ENCODE results near the gene LCORL. TPM values are rescaled to one million over a fixed set of nuclear protein-coding genes. Genes with fewer than 3 reads are reported as not detected.

The LCORL gene
- total and polyA plus RNA-seq, 2 experiments from 2014 or later, result 21.0 to 28.7 TPM

- H3K36me3 Mint-ChIP-seq (ENCODE audit: low read depth), result peaks cover 75% of the 10 kb centered on the region
- Histone ChIP-seq H3F3A (replicated peaks; ENCODE audit: low read depth) (no peaks in the 10 kb centered on the region), H3K27me3 (ENCODE audit: insufficient read depth) (no peaks in the 10 kb centered on the region), H2AFZ (no peak overlapping the region), H4K20me1 (replicated peaks; ENCODE audit: insufficient read depth) (peaks cover 66% of the 10 kb centered on the region), H3K27ac (ENCODE audit: low read depth) (no peak overlapping the region), H3K4me3 (no peak overlapping the region), H3K4me2 (no peak overlapping the region), H3K79me2 (replicated peaks; ENCODE audit: insufficient read depth) (peaks cover 85% of the 10 kb centered on the region), H3K9me2 (ENCODE audit: insufficient read depth) (no peaks in the 10 kb centered on the region), H3K4me1 (ENCODE audit: insufficient read depth) (peaks cover 22% of the 10 kb centered on the region), H3K36me3 (ENCODE audit: insufficient read depth) (peaks cover 47% of the 10 kb centered on the region)
- H3K4me3 Mint-ChIP-seq, result no peak overlapping the region
- no peaks in the 10 kb centered on the region for H3K9me3 Mint-ChIP-seq
- H3K27ac Mint-ChIP-seq, result no peak overlapping the region
- ATAC-seq (no peak), DNase-seq (ENCODE audit: low spot score) (no peak)
- TF ChIP-seq, protein P1, sequence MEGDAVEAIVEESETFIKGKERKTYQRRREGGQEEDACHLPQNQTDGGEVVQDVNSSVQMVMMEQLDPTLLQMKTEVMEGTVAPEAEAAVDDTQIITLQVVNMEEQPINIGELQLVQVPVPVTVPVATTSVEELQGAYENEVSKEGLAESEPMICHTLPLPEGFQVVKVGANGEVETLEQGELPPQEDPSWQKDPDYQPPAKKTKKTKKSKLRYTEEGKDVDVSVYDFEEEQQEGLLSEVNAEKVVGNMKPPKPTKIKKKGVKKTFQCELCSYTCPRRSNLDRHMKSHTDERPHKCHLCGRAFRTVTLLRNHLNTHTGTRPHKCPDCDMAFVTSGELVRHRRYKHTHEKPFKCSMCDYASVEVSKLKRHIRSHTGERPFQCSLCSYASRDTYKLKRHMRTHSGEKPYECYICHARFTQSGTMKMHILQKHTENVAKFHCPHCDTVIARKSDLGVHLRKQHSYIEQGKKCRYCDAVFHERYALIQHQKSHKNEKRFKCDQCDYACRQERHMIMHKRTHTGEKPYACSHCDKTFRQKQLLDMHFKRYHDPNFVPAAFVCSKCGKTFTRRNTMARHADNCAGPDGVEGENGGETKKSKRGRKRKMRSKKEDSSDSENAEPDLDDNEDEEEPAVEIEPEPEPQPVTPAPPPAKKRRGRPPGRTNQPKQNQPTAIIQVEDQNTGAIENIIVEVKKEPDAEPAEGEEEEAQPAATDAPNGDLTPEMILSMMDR (conservative IDR thresholded peaks at IDR 0.05; ENCODE audit: low read depth in 2 of 2), result no peak
- TF ChIP-seq, protein P2, sequence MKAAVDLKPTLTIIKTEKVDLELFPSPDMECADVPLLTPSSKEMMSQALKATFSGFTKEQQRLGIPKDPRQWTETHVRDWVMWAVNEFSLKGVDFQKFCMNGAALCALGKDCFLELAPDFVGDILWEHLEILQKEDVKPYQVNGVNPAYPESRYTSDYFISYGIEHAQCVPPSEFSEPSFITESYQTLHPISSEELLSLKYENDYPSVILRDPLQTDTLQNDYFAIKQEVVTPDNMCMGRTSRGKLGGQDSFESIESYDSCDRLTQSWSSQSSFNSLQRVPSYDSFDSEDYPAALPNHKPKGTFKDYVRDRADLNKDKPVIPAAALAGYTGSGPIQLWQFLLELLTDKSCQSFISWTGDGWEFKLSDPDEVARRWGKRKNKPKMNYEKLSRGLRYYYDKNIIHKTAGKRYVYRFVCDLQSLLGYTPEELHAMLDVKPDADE (IDR thresholded peaks at IDR 0.05), result no peak
- TF ChIP-seq EZH2phosphoT487 (IDR thresholded peaks at IDR 0.05; ENCODE audit: unreplicated experiment) (no peak), ZNF114 (CRISPR knock-in tag; IDR thresholded peaks at IDR 0.05) (no peak), POLR2AphosphoS5 (IDR thresholded peaks at IDR 0.05; ENCODE audit: low read depth) (no peak), STAT1 (IDR thresholded peaks at IDR 0.05; ENCODE audit: unreplicated experiment) (no peak), ZNF331 (CRISPR knock-in tag; IDR thresholded peaks at IDR 0.05; ENCODE audit: low read depth) (no peak), JUNB (IDR thresholded peaks at IDR 0.05; ENCODE audit: unreplicated experiment) (no peak), NANOG (IDR thresholded peaks at IDR 0.05; ENCODE audit: borderline replicate concordance) (no peak), CREB1 (CRISPR knock-in tag; IDR thresholded peaks at IDR 0.05; ENCODE audit: low read depth) (no peak)
- peaks cover 4% of the 10 kb centered on the region for H3K27me3 Mint-ChIP-seq (ENCODE audit: insufficient read depth, low read depth, poor library complexity)
- peaks cover 21% of the 10 kb centered on the region for H3K4me1 Mint-ChIP-seq
Observed at GRCh38 chr4:17805580-17806155, 215.9 kb downstream of the LCORL start.

DNA sequence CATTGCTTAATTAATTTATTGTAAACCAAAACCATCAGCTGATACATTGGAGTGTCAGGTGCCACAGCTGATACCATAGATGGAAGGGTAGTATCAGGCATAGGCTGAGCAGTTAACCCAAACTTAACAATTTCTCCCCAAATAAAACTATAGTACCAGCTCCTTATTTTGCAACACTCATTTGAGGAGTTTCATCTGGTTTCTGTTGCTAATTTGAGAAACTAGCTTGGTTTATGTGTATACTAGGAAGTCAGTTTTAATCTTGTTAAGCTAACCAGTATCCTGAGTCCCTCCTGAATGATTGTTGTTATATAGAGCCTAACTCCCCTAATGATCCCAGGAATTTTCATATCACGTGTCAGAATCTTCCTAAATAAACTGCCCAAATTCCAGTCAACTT lies 223.7 kb downstream of the LCORL start:
- peaks cover 24% of the 10 kb centered on the region; the same call in 1 of the 2 replicates for H3K36me3 ChIP-seq (ENCODE audit: insufficient read depth)
- H3K4me2 ChIP-seq, result no peak overlapping the region
- H3K4me1 ChIP-seq (ENCODE audit: insufficient read depth), result no peaks in the 10 kb centered on the region
- Mint-ChIP-seq H3K27me3 (ENCODE audit: insufficient read depth, low read depth, poor library complexity) (peaks cover 4% of the 10 kb centered on the region), H3K27ac (no peak overlapping the region), H3K4me1 (no peaks in the 10 kb centered on the region), H3K4me3 (no peak overlapping the region), H3K9me3 (no peaks in the 10 kb centered on the region), H3K36me3 (ENCODE audit: low read depth) (peaks cover 33% of the 10 kb centered on the region)
- ATAC-seq (no peak), DNase-seq (ENCODE audit: low spot score) (no peak)
- H3K9me2 ChIP-seq (ENCODE audit: insufficient read depth), result no peaks in the 10 kb centered on the region
- no peak overlapping the region for H3K4me3 ChIP-seq
- TF ChIP-seq POLR2AphosphoS5 (IDR thresholded peaks at IDR 0.05; ENCODE audit: low read depth) (no peak), STAT1 (IDR thresholded peaks at IDR 0.05; ENCODE audit: unreplicated experiment) (no peak), CREB1 (CRISPR knock-in tag; IDR thresholded peaks at IDR 0.05; ENCODE audit: low read depth) (no peak)
- TF ChIP-seq, protein P1 (conservative IDR thresholded peaks at IDR 0.05; ENCODE audit: low read depth in 2 of 2), result no peak
- H3K79me2 ChIP-seq (replicated peaks; ENCODE audit: insufficient read depth), result peaks cover 13% of the 10 kb centered on the region; the same call in 1 of the 2 replicates
- no peak overlapping the region for H2AFZ ChIP-seq
- no peaks in the 10 kb centered on the region for H3K27me3 ChIP-seq (ENCODE audit: insufficient read depth)
- H3F3A ChIP-seq (replicated peaks; ENCODE audit: low read depth), result no peaks in the 10 kb centered on the region
- peaks cover 12% of the 10 kb centered on the region for H4K20me1 ChIP-seq (replicated peaks; ENCODE audit: insufficient read depth)
- H3K27ac ChIP-seq (ENCODE audit: low read depth), result no peak overlapping the region
